T-helper 17 cell (primary cell): ENCODE results near the gene HBP1. TPM values are rescaled to one million over a fixed set of nuclear protein-coding genes. Genes with fewer than 3 reads are reported as not detected.
"Not testable (repeated sequence)": the region's sequence is repeated elsewhere in the genome, so short reads cannot be mapped to it uniquely, and the experiment has no call there.

Experiments used
- ATAC-seq: fragments of 150-1000 bp; cut with Tn5 transposase; 2 replicates; pipeline ENCODE4 v1.10.0; 2021; ENCODE audit warnings: mild to moderate bottlenecking, moderate library complexity
- DNase-seq, 3 donors: peaks; one replicate each; pipeline versions ENCODE4 v3.0.0 to v3.0.0-alpha.2; 2020 to 2021
- H3K9me3 ChIP-seq: one replicate; pipeline ENCODE4 v1.7.0; 2013; ENCODE audit warnings: low read length, mild to moderate bottlenecking; ENCODE audit not compliant: control insufficient read depth, poor library complexity, severe bottlenecking
- H3K27ac Mint-ChIP-seq: one replicate; pipeline ENCODE4 v1.8.0; 2022; ENCODE audit warnings: mild to moderate bottlenecking, moderate library complexity, mixed read lengths
- H3K27me3 Mint-ChIP-seq: one replicate; pipeline ENCODE4 v1.8.0; 2022; ENCODE audit warnings: mixed read lengths
- H3K36me3 Mint-ChIP-seq: one replicate; pipeline ENCODE4 v1.8.0; 2022; ENCODE audit warnings: low read depth, mixed read lengths
- H3K4me1 Mint-ChIP-seq: one replicate; pipeline ENCODE4 v1.8.0; 2022; ENCODE audit warnings: mild to moderate bottlenecking, mixed read lengths
- H3K4me3 Mint-ChIP-seq: one replicate; pipeline ENCODE4 v1.8.0; 2022; ENCODE audit warnings: mild to moderate bottlenecking, moderate library complexity, mixed read lengths
- total RNA-seq, 4 donors: library from RNA in 2 of 4; stranded (reverse) in 2 of 4; gene quantifications; one replicate each; pipeline ENCODE4 v1.2.3 and lab custom pipeline; 2022 to 2026

The HBP1 gene, protein sequence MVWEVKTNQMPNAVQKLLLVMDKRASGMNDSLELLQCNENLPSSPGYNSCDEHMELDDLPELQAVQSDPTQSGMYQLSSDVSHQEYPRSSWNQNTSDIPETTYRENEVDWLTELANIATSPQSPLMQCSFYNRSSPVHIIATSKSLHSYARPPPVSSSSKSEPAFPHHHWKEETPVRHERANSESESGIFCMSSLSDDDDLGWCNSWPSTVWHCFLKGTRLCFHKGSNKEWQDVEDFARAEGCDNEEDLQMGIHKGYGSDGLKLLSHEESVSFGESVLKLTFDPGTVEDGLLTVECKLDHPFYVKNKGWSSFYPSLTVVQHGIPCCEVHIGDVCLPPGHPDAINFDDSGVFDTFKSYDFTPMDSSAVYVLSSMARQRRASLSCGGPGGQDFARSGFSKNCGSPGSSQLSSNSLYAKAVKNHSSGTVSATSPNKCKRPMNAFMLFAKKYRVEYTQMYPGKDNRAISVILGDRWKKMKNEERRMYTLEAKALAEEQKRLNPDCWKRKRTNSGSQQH
- total RNA-seq (100 to 1,000 TPM; 250 to 252 TPM), total RNA-seq (lab: John Stamatoyannopoulos, UW) (195 to 207 reads per million in 2 donors)

DNA sequence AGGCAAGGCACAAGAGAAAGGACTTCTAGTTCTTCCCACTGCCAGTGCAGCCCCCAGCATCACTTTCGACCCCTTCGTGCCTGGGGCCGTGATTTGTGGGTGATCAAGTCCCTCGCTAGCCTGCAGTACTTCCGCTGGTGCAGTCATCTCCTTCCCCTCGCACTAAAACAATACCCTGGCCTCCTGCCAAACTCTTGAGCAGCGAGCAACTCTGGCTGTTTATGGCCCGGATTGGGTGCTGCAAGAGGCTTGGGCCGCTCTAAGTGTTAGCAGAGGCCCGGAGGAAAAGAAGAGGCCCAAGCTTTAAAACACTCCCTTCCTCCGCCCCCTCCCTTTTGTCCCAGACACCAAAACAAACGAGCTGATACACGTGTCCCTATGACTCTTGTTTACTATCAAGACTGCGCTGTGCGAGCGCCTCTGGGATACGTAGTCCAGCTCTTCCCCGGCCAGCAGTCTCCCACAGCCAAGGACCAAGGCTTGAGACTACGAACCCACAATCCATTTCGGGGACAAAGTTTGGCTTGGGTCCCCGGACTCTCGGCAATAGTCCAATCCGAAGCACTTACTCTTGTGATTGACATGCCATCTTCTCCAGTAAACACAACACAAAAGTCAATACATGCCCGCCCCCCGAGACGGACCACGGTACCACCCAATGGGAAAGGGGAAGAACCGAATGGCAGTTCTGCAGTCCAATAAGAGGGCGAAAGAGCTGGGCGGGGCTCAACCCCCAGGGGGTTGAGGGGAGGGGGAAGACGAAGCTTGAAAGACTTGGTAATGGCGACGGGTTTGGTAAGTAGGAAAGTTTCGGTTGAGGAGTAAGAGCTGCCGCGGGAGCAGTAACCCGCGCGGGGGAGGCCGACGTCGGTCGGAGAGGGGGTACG lies at the start of gene HBP1:
TSS of gene HBP1 (plus strand) at position 771 of the 887 bp plus-strand sequence. CDS start 10,891 bp downstream, outside the sequence.
- Mint-ChIP-seq H3K4me3 (peak within 1 kb of the TSS; percentile 98), H3K27me3 (peaks cover 12% of the 10 kb centered on the region), H3K4me1 (peaks cover 36% of the 10 kb centered on the region), H3K36me3 (peaks cover 7% of the 10 kb centered on the region), H3K27ac (peak within 1 kb of the TSS; percentile 99)
- no peaks in the 10 kb centered on the region for H3K9me3 ChIP-seq
- ATAC-seq (peak; percentile 83), DNase-seq (peak; percentile 87 to 95 (median 93))

DNA sequence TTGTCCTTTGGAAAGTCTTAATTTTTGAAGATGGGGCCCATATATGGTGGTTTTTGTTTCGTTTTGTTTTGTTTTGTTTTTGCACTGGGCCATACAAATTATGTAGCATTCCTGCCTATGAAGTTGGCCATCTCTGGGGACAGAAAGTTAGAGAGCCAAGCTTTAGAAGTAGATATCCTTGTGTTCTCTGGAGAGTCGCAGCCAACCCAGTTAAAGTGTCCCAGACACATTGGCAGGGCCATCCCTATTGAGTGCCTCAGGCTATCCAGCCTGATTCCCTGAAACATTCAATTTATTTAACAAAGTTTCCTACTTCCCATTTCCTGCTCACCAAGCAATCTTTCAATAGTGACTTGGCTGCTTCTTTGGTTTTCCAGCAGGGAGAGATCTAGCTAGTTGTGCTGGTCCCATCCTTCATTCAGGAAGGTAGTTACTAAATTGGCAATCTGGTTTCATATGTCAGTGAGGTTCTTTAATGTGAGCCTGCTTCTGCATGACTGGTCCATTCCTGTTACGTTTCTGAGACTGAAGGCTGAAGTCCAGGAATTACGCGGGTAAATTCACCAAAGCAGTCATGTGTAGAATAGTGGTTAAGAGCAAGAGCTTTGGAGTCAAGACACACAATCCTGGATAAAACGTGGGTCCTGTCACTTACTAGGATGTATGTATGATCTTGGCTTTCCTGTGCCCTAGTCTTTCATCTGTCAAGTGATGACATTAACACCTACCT lies 49.3 kb upstream of the HBP1 start:
- no peaks in the 10 kb centered on the region for H3K36me3 Mint-ChIP-seq
- peaks cover 3% of the 10 kb centered on the region for H3K4me1 Mint-ChIP-seq
- H3K27ac Mint-ChIP-seq, result no peak overlapping the region
- no peaks in the 10 kb centered on the region for H3K9me3 ChIP-seq
- DNase-seq (no peak), ATAC-seq (no peak)
- peaks cover 23% of the 10 kb centered on the region for H3K27me3 Mint-ChIP-seq
- H3K4me3 Mint-ChIP-seq, result no peak overlapping the region

DNA sequence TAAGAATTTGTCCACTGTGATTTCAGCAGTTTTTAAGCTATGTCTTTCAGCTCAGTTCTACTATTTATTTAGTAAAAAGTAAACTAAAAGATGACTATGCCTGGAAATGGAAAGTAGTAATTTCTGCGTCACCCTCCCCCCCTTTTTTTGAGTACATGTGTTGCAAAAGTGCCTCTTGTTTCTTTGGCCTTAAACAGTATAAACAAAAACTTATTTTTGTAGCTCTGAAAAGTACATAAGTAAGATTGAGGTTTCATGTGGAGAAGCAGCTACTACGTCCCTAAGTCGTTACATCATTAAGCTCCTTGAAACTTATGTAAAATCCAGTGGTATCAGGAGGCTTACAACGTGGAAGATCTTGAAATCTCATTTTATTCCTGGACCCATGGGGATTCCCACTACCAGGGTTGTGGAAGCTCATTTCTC lies 46.3 kb upstream of the HBP1 start:
- DNase-seq (no peak), ATAC-seq (no peak)
- H3K4me1 Mint-ChIP-seq, result peaks cover 20% of the 10 kb centered on the region
- H3K9me3 ChIP-seq, result no peaks in the 10 kb centered on the region
- peaks cover 22% of the 10 kb centered on the region for H3K27me3 Mint-ChIP-seq
- no peak overlapping the region for H3K4me3 Mint-ChIP-seq
- peaks cover 3% of the 10 kb centered on the region for H3K36me3 Mint-ChIP-seq
- H3K27ac Mint-ChIP-seq, result no peak overlapping the region

DNA sequence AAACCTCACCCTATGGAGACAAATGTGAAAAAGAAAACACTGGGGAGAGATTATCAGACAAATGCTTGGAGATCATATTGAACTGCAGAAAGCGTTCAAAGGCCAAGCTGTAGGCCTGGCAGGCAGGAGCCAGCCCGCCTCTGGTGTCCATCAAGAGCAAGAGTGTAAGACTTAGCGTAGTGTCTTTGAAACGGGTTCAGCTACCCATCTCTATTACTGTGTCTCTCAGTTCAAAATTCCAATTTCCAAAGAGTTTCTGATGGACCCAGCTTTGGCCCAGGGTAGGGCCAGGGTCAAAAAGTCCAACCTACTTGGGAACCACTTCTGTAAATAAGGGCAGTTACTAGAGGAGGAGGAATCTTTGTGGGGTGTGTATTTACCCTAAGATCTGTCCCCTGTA lies 45.4 kb upstream of the HBP1 start:
- H3K36me3 Mint-ChIP-seq, result peaks cover 3% of the 10 kb centered on the region
- peaks cover 15% of the 10 kb centered on the region for H3K27me3 Mint-ChIP-seq
- ATAC-seq (no peak), DNase-seq (no peak)
- H3K9me3 ChIP-seq, result no peaks in the 10 kb centered on the region
- H3K27ac Mint-ChIP-seq, result no peak overlapping the region
- no peak overlapping the region for H3K4me3 Mint-ChIP-seq
- H3K4me1 Mint-ChIP-seq, result peaks cover 20% of the 10 kb centered on the region

- peaks cover 3% of the 10 kb centered on the region for H3K36me3 Mint-ChIP-seq
- H3K27me3 Mint-ChIP-seq, result no peaks in the 10 kb centered on the region
- H3K4me3 Mint-ChIP-seq, result peak overlapping the region; percentile 95
- ATAC-seq (no peak), DNase-seq (no peak)
- H3K9me3 ChIP-seq, result no peaks in the 10 kb centered on the region
- H3K4me1 Mint-ChIP-seq, result peaks cover 17% of the 10 kb centered on the region
- peak overlapping the region; percentile 98 for H3K27ac Mint-ChIP-seq
These were observed 43.3 kb upstream of the HBP1 start for GRCh38 chr7:107125475-107125874.

DNA sequence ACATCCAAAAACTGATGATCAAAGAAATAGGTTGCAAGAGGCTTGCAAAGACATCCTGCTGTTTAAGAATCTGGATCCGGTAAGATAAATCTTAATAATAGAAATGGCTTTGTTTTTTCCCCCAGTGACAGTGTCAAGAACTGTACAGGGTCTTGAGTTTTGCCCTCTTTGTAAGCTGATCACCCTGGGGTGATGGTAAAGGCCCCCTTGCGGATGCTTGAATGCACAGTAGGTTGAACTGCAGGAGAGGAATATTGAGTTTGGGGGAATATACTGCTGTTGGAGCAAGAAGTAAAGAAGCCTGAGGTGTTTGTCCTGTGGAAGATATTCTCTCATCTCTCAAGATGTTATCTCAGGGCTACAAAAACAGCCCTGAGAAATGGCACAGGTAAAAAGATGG lies 40.6 kb upstream of the HBP1 start:
- DNase-seq, result no peak
- no peak overlapping the region for H3K27ac Mint-ChIP-seq
- H3K36me3 Mint-ChIP-seq, result peaks cover 8% of the 10 kb centered on the region
- peaks cover 7% of the 10 kb centered on the region for H3K27me3 Mint-ChIP-seq
- H3K4me1 Mint-ChIP-seq, result peaks cover 20% of the 10 kb centered on the region
- no peaks in the 10 kb centered on the region for H3K9me3 ChIP-seq
- no peak overlapping the region for H3K4me3 Mint-ChIP-seq
- ATAC-seq, result no peak

DNA sequence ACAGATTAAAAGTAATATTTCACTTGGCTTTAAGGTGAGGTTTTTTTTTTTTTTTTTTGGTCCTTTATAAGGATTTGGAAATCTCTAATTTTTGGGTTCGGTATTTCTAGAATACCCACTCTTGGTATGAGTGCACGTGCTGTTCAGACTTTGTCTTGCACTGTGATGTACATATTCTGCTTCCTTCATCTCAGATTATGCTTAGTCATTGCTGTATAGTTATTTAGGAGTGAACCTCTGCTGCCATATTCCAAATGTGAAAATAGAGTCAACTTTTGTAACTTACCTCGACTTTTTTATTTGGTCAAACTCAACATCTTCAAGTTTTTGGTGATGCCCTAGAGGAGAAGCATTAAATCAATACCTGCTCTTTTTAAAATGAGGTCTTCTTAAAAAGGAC lies 40.1 kb upstream of the HBP1 start:
- peaks cover 7% of the 10 kb centered on the region for H3K27me3 Mint-ChIP-seq
- H3K27ac Mint-ChIP-seq, result no peak overlapping the region
- peaks cover 20% of the 10 kb centered on the region for H3K4me1 Mint-ChIP-seq
- no peak overlapping the region for H3K4me3 Mint-ChIP-seq
- H3K9me3 ChIP-seq, result no peaks in the 10 kb centered on the region
- ATAC-seq, result no peak
- DNase-seq, result no peak
- peaks cover 8% of the 10 kb centered on the region for H3K36me3 Mint-ChIP-seq

- Mint-ChIP-seq H3K4me1 (peaks cover 13% of the 10 kb centered on the region), H3K36me3 (peaks cover 11% of the 10 kb centered on the region), H3K27me3 (peaks cover 7% of the 10 kb centered on the region), H3K27ac (peak overlapping the region; percentile 32), H3K4me3 (no peak overlapping the region)
- no peak for DNase-seq
- no peak for ATAC-seq
- H3K9me3 ChIP-seq, result no peaks in the 10 kb centered on the region
These were observed 38.1 kb upstream of the HBP1 start for GRCh38 chr7:107130487-107131220.

- no peak for ATAC-seq
- no peak overlapping the region for H3K27ac Mint-ChIP-seq
- H3K36me3 Mint-ChIP-seq, result peaks cover 8% of the 10 kb centered on the region
- no peak overlapping the region for H3K4me3 Mint-ChIP-seq
- H3K9me3 ChIP-seq, result no peaks in the 10 kb centered on the region
- peaks cover 3% of the 10 kb centered on the region for H3K4me1 Mint-ChIP-seq
- no peak for DNase-seq
- H3K27me3 Mint-ChIP-seq, result peaks cover 7% of the 10 kb centered on the region
These were observed 35.4 kb upstream of the HBP1 start for GRCh38 chr7:107133396-107133795.

DNA sequence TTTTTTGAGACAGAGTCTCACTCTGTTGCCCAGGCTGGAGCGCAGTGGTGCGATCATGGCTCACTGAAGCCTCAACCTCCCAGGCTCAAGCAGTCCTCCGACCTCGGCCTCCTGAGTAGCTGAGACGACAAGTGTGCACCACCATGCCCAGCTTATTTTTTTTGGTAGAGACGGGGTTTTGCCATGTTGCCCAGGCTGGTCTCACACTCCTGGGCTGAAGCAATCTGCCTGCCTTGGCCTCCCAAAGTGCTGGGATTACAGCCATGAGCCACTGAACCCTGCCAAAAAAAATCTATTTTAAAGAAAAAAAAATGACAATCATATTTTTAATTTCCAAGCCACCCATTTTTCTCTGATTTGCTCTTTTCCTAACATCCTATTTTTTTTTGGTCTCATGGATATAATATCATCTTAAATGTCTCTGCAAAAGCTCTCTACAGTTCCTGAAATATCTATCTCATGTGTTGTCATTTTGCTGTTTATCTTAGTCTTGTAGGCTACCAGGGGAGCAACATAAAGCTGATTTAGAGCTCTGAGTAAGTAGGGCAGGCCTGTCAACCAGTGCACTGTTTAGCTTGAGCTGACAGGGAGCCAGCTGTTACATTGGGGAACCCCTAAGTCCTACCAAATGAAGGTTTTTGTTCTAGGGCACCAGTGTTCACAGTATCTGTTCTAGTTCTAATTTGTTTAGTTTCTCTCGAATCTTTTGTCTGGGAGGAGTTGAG lies 29.9 kb upstream of the HBP1 start:
- no peak overlapping the region for H3K4me3 Mint-ChIP-seq
- H3K9me3 ChIP-seq, result no peaks in the 10 kb centered on the region
- H3K27ac Mint-ChIP-seq, result no peak overlapping the region
- peaks cover 3% of the 10 kb centered on the region for H3K36me3 Mint-ChIP-seq
- H3K4me1 Mint-ChIP-seq, result no peaks in the 10 kb centered on the region
- no peak for DNase-seq
- no peak for ATAC-seq
- H3K27me3 Mint-ChIP-seq, result peaks cover 6% of the 10 kb centered on the region

GRCh38 chr7:107143875-107144274 lies 24.9 kb upstream of the HBP1 start:
- not testable (repeated sequence) for H3K27ac Mint-ChIP-seq, H3K4me1 Mint-ChIP-seq, ATAC-seq, DNase-seq, H3K27me3 Mint-ChIP-seq, H3K4me3 Mint-ChIP-seq, H3K9me3 ChIP-seq, H3K36me3 Mint-ChIP-seq
